KOPT-K1 (cell line): ENCODE measurements around the gene FBXO22.
"Not testable (repeated sequence)": the region's sequence is repeated elsewhere in the genome, so short reads cannot be mapped to it uniquely, and the experiment has no call there.

ENCODE experiments used
- H3K27ac ChIP-seq: fragments of 200-600 bp; sonication (generic); 2 replicates; pipeline ENCODE4 v1.5.1; 2016; ENCODE audit warnings: antibody characterized with exemption, mild to moderate bottlenecking, low read depth, low read length; ENCODE audit not compliant: poor library complexity, severe bottlenecking
- H3K36me3 ChIP-seq: fragments of 200-600 bp; sonication (generic); 2 replicates; pipeline ENCODE4 v1.5.1; 2017; ENCODE audit warnings: antibody characterized with exemption, mild to moderate bottlenecking, low read length, moderate library complexity; ENCODE audit not compliant: insufficient read depth
- H3K9me3 ChIP-seq: fragments of 200-600 bp; sonication (generic); 2 replicates; pipeline ENCODE4 v1.5.1; 2017; ENCODE audit warnings: antibody characterized with exemption, low read length, mild to moderate bottlenecking; ENCODE audit not compliant: insufficient read depth, poor library complexity, severe bottlenecking

FBXO22 gene

DNA sequence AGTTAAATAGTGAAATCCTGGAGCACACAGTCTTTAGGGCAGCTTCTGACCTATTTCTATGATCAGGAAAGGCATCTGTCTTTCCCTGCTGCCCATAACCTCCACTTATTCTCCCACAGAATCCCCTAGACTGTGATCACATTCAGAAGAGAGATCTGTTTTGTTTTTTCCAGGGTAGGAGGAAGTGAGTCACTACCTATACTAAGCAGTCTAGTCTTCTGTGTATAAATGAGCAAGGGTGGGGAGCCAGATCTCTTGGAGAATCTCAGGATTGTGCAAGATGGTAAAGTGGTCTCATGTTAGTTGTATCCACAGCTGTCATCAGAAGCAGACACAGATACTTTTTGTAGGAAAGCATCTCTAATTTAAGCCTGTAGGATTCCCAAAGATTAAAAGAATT is 11.8 kb upstream of the FBXO22 start:
- H3K9me3 ChIP-seq, result no peaks in the 10 kb centered on the region
- no peak overlapping the region for H3K27ac ChIP-seq
- H3K36me3 ChIP-seq, result peaks cover 55% of the 10 kb centered on the region

DNA sequence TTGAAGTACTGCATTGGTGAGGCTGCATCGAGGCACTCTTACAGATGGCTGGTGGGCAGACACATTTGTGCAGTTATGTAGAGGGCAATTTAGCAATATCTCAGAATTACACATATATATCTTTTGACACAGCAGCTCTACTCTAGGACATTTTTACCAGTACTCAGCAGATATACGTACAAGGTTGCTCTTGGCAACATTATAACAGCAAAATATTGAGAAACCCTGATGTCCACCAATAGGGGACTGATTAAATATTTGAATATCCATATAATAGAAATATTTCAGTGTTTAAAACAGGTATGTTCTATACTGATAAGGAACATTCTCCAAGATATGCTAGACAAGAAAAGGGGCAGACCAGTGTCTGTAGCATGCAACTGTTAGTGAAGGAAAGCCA is 7.9 kb upstream of the FBXO22 start:
- H3K27ac ChIP-seq, result no peak overlapping the region
- no peaks in the 10 kb centered on the region for H3K9me3 ChIP-seq
- peaks cover 52% of the 10 kb centered on the region for H3K36me3 ChIP-seq

DNA sequence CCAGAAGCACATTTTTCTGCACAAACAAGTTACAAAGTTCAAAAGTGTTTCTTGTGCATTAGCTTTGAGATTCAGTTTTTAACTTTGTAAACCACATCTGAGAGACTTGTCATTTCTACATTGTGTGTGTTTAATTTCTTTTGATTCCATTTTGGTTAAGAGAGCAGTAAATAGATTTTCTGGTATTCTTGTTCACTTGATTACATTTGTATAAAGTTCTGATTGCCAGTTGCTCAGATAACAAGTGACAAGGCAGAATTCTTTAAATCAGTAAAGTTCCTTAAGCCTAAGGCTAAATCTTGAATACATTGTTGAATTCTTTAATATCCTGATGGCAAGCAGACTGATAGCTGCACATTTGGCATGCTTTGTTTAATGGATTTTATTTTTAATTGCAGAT is 3.1 kb upstream of the FBXO22 start:
- Histone ChIP-seq H3K9me3 (no peaks in the 10 kb centered on the region), H3K27ac (no peak overlapping the region), H3K36me3 (peaks cover 36% of the 10 kb centered on the region)

DNA sequence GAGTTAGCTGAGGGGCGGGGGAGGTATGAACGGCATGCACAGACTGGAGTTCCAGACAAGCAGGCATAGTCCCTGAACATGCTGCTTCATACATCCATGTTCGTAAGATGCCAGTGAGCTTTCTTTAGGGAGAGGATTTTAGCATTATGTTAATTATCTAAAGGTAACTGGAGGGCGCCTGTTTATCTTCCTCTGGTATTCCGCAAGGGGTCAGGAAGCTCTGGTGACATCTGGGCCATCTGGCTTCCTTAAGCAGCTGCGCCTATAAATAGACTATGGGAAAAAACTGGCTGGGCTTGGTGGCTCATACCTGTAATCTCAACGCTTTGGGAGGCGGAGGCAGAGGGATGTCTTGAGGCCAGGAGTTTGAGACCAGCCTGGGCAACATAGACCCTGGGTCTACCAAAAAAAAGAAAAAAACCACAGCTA is 1.5 kb upstream of the FBXO22 start:
- Histone ChIP-seq H3K27ac (no peak overlapping the region), H3K9me3 (no peaks in the 10 kb centered on the region), H3K36me3 (peaks cover 36% of the 10 kb centered on the region)

DNA sequence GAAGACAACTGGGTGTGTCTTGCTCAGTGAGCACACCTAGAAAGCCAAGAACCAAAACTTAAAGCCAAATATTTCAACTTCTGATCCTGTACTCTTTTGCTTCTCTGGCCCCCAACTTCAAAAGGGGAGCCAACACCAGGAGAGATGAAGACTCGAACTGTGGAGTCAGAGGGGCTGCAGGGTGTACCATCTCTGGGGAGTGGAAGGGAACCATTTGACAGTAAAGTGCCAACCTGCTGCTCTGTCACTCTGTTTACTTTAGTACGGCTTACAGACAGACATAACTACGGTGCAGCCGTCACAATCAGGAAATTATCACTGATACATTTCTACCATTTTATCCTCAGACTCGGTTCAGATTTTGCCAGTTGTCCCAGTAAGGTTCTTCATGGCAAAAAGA is 1.6 kb downstream of the FBXO22 start:
- H3K27ac ChIP-seq, result no peak overlapping the region
- H3K9me3 ChIP-seq, result no peaks in the 10 kb centered on the region
- peaks cover 15% of the 10 kb centered on the region; the same call in 1 of the 2 replicates for H3K36me3 ChIP-seq

DNA sequence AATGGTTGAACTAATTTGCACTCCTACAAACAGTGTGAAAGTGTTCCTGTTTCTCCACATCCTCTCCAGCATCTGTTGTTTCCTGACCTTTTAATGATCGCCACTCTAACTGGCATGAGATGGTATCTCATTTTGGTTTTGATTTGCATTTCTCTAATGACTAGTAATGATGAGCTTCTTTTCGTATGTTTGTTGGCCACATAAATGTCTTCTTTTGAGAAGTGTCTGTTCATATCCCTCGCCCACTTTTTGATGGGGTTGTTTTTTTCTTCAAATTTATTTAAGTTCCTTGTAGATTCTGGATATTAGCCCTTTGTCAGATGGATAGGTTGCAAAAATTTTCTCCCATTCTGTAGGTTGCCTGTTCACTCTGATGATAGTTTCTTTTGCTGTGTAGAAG is 6.7 kb downstream of the FBXO22 start:
- H3K36me3 ChIP-seq, result peaks cover 23% of the 10 kb centered on the region
- not testable (repeated sequence) for H3K27ac ChIP-seq, H3K9me3 ChIP-seq

DNA sequence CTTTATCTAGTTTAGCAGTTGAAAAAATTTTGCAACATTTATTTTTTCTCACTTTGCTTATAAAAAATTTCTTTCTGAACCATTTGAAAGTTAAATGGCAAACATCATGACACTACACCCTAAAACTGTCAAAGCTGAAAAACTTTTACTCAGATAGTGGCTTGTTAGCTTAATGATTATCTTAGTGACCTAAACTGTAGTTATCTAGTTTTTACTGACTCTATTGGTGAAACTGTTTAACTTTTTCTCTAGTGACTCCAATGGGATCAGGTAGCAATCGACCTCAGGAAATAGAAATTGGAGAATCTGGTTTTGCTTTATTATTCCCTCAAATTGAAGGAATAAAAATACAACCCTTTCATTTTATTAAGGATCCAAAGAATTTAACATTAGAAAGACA is 13.3 kb downstream of the FBXO22 start:
- no peaks in the 10 kb centered on the region for H3K9me3 ChIP-seq
- H3K36me3 ChIP-seq, result peaks cover 53% of the 10 kb centered on the region
- H3K27ac ChIP-seq, result no peak overlapping the region

DNA sequence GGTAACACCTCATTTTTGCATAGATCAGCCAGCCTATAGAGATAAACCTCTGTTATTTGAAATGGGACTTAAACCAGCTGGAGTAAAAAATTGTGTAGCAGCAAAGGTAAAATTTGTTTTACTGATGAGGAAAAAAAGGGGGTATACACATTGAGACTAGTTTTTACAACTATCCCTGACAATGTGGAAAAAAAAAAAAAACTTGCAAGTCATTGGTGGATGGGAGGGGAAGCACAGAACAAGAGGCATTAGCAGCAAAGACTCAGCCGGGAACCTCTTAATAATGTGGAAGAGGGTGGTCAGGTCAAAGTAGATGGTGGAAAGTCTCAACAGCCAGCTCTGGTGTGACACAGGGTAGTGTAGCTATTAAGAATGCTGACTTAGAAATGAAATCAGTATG is 14.5 kb downstream of the FBXO22 start:
- H3K27ac ChIP-seq, result no peak overlapping the region
- H3K36me3 ChIP-seq, result peaks cover 49% of the 10 kb centered on the region
- no peaks in the 10 kb centered on the region for H3K9me3 ChIP-seq

DNA sequence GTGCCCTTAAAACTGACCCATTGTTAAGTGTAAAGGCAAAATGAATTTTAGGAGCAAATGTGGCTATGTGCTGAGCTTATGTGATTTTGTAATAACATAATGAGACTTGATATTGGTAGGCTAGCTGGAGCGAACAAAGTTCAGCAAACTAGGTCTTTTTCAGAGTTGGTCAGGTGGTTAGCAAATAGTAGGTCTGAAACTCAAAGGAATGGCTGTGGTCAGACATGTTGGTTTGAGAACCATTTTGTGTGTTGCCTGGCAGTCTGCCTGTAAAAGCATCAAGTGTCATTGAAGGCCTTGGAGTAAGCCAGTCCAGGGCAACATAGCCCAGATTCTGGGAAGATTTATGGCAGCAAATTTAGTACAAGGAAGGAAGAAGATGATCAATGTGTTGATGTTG is 16.4 kb downstream of the FBXO22 start:
- Histone ChIP-seq H3K27ac (no peak overlapping the region), H3K36me3 (peaks cover 30% of the 10 kb centered on the region), H3K9me3 (no peaks in the 10 kb centered on the region)

DNA sequence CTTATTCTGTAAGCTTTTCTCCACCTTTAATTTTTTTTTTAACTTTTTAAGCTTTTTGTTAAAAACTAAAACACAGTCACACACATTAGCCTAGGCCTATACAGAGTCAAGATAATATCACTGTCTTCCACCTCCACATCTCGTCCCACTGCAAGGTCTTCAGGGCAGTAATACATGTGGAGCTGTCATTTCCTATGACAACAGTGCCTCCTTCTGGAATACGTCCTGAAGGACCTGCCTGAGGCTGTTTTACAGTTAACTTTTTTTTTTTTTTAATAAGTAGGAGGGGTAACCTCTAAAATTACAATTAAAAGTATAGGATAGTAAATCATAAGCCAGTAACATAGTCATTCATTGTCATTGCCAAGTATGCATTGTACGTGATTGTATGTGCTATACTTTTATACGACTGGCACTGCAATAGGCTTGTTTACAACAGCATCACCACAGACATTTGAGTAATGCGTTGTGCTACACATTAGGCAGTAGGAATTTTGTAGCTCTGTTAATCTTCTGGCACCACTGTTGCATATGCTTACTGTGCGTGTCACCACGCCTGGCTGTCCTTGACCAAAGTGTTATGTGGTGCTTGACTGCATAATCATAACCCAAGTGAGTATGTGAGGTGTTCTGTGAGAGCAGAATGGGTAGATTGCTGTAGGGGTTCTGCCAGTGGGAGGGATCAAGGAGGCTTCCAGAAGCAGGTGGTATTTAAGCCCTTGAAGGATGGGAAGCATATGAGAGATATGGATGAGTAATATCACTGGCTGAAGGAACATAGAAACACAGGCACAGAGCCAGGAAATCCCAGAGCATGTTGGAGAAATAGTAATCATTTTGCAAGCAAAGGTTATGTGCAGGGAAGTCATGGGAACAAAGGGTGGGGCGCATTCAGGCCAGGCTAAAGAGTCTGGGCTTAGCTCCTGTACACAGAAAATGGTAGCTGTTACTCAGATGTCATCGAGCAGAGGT is 18.3 kb downstream of the FBXO22 start:
- Histone ChIP-seq H3K9me3 (no peaks in the 10 kb centered on the region), H3K36me3 (peaks cover 38% of the 10 kb centered on the region), H3K27ac (no peak overlapping the region)

DNA sequence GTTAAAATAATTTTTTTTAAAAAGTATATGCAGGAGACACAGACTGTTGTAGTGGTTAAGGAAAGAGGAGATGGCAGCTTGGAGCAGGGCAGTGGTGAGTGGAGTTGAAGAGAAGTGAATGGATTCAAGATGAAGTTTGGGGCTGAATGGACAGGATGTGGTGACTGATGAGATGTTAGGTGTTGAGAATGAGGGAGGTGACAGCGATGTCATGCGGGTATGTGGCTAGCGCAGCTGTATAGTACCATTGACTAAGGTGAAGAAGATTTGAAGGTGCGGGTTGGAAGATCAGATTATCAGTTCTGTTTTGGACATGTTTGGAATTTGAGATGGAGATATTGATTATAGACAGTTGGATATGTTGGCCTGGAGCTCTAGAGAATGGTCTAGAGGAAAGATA is 20.1 kb downstream of the FBXO22 start:
- Histone ChIP-seq H3K27ac (no peak overlapping the region), H3K9me3 (no peaks in the 10 kb centered on the region), H3K36me3 (peaks cover 21% of the 10 kb centered on the region; the same call in 1 of the 2 replicates)

DNA sequence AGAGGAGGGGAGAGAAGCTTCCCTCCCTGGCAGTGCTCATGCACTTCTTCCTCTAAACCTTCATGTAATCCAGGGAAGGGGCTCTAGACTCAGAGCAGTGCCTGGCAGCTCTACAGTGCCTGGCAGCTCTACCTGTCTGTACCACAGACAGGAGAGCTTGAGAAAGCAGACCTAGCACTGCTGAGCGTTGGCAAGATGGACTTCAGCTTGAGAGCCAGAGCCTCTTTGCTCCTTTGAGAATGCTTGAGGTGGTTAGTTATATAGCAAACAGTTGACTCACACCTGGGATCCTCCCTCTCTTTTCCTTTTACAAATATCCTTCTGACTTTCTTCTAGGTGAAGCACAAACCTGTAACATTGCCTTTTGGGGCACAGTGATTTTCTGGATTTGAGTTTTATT is 20.9 kb downstream of the FBXO22 start:
- H3K36me3 ChIP-seq, result peaks cover 16% of the 10 kb centered on the region; the same call in 1 of the 2 replicates
- no peaks in the 10 kb centered on the region for H3K9me3 ChIP-seq
- no peak overlapping the region for H3K27ac ChIP-seq

DNA sequence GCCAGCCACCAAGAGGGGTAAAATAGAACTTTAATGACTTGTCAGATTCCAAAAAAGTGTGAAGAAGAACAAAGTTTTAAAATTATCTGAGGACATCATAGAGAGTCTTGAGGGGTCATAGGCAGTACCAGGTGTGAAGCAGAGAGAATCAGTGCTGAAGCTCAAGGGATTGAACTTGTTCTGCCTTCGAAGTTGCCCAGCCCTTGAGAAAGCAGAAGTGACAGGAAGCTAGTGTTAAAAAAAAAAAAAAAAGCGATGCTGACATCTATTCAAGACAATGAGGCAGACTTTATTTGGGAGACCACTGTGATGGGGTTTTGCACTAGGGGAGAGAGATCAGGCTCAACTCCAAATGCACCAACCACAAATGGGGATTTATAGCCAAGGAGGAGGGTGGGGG is 21.8 kb downstream of the FBXO22 start:
- no peaks in the 10 kb centered on the region for H3K9me3 ChIP-seq
- H3K27ac ChIP-seq, result no peak overlapping the region
- H3K36me3 ChIP-seq, result peaks cover 11% of the 10 kb centered on the region

DNA sequence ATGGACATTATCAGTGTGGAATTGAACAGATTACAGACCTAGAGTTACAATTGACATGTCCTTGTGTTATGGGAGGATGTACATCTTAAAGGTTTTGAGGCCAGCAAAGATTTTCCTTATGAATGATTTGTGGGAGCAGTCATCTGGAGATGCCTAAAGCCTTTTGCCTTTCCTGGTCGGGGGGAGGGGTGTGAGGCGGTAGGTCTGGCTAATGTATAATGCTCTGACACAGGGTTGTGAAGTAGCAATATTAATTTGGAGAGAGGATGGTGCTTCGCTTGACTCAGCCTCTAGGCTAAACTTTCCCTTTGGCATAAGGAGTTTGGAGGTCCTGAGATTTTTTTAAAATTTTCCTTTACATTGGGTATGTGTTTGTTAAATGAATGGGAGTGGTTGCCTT is 23.3 kb downstream of the FBXO22 start:
- Histone ChIP-seq H3K36me3 (peaks cover 18% of the 10 kb centered on the region), H3K9me3 (no peaks in the 10 kb centered on the region), H3K27ac (no peak overlapping the region)

DNA sequence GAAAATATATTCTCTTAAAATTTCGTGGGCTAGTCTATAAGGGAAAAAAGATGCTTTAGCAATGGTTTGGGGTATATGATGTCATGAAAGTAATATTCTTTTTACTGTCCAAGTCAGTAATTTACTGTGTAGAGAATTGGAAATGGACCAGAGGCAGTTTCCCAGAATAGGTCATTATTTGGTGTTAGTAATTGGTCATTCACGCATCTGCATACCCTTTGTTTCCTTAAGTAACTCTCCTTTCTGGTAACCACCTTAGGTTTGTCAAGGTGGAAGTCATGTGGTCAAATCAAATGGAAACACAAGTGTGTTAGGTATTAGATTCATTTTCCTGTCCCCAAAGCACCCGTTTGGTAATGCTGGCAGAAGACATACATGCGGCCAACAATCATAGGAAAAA is 23.9 kb downstream of the FBXO22 start:
- Histone ChIP-seq H3K9me3 (no peaks in the 10 kb centered on the region), H3K27ac (no peak overlapping the region), H3K36me3 (peaks cover 19% of the 10 kb centered on the region)
